GM12891 (cell line): Measurements from ENCODE around the gene CKB.

Source experiments
- POLR2A ChIP-seq: IDR thresholded peaks from 2 replicates; pipeline ENCODE4 v1.6.1; 2011; ENCODE audit warnings: low read depth, low read length, control low read depth
- POLR2AphosphoS5 ChIP-seq: IDR thresholded peaks from 2 replicates; pipeline ENCODE4 v1.6.1; 2011; ENCODE audit warnings: low read depth, low read length, control low read depth
- POU2F2 ChIP-seq: IDR thresholded peaks from 2 replicates; pipeline ENCODE4 v1.6.1; 2011; ENCODE audit warnings: low read depth, mild to moderate bottlenecking, control low read depth, low read length, moderate library complexity
- SPI1 ChIP-seq: IDR thresholded peaks from 2 replicates; pipeline ENCODE4 v1.6.1; 2011; ENCODE audit warnings: low read depth, low read length, control low read depth
- TAF1 ChIP-seq: IDR thresholded peaks from 2 replicates; pipeline ENCODE4 v1.6.1; 2011; ENCODE audit warnings: low read depth, low read length, control low read depth

- TF ChIP-seq POLR2A (no peak), POLR2AphosphoS5 (no peak), TAF1 (no peak), SPI1 (no peak), POU2F2 (no peak)
Observed at GRCh38 chr14:103496776-103497175, 25.9 kb downstream of the CKB start.
